Amygdala (tissue), 56 donors: ENCODE data around the gene CDK5R2.
A peak's percentile ranks its signal among the peaks of the same experiment; 100 is the strongest.

ENCODE experiments used
- DNase-seq, 56 donors: peaks; one replicate each; lab custom pipeline; 2025; lab: John Stamatoyannopoulos, UW

The CDK5R2 gene

DNA sequence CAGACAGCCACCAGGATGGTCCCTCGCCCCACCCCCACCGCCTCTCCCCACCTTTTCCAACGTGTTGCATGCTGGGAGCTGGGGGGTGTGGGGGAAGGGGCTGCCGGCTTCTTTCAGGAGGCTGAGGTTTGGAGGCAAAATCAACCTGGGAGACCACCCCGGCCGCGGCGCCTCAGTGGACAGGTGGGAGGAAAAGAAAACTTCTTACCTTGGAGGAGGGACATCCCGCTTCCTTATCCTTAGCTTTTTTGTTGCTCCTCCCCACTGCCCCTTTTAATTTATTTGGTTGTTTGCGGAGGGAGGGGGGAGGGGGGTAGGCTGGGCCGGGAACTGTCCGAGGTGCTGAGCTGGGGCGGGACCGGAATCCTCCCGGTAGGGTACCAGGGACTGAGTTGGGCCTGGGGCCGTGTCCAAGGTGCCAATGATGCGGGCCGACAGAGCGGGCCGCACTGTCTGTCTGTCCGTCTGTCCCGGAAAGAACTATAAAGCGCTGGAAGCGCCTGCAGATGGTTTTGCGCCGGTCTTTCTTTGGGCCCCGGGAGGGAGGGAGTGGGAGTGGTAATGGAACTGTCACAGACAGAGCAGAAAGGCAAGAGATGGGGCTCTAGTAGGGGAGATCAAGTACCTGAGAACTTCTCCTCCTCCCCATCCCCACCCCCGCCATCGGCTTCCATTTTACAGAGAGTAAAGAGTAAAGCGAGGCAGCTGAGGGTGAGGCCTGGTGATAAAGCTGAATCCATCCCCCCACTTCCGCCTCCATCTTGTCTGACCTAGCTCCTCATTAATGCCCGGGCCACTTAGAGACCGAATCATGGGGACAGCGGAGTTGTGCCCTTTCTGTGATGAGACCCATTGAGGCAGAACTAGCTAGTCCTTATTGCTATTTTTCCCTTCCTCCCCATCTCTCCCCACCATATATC lies 2.4 kb downstream of the CDK5R2 start:
- no peak for DNase-seq

DNA sequence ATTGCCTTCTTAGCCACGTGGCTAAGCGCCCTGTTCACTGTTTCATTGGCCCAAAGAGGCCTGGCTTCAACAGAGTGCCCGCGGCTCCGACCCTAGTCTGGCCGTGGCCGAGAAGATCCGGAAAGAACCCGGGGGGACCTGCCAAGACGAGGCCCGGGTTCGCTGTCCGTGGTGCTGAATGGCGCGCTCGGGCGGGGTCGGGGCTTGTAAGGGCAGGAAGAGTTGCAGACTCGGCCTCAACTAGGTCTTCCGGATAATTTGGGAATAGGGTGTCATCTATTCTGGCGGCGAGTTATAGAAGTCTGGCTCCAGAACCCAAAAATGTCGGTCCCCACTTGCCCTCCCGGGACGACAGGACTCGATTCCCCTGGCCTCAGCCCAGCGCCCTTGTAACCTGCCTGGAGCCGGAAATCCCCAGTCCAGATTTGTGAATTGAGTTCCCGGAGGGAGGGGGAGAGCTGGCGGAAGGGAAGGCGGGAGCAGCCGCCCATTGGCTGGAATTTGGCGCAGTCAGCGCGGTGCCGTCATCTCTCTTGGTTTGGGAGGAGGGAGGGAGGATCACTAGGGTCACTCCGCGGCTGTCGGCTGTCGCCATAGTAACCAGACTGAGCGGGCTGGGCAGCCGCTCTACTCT lies 3.5 kb downstream of the CDK5R2 start:
- DNase-seq: peak in 43 of 56 donors; percentile 12 to 79 (median 52)

DNA sequence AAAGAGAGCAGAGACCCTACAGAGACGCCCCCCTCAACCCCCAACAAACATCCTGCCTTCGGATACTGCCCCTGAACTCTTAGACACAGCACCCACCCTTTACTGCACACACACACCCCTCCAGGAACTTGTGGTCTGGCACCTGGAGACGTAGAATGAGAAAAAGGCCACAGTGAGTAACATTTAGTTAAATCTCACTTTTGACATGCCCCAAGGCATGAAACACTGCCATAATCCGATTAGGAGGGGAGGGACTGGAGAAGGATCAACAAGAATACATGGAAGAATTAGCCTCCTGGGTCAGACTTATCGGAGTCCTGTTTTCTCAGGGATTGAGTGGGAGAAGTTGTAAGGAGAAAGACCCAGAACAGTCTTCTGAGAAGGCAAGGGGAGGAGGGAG lies 4.1 kb downstream of the CDK5R2 start:
- no peak for DNase-seq

DNA sequence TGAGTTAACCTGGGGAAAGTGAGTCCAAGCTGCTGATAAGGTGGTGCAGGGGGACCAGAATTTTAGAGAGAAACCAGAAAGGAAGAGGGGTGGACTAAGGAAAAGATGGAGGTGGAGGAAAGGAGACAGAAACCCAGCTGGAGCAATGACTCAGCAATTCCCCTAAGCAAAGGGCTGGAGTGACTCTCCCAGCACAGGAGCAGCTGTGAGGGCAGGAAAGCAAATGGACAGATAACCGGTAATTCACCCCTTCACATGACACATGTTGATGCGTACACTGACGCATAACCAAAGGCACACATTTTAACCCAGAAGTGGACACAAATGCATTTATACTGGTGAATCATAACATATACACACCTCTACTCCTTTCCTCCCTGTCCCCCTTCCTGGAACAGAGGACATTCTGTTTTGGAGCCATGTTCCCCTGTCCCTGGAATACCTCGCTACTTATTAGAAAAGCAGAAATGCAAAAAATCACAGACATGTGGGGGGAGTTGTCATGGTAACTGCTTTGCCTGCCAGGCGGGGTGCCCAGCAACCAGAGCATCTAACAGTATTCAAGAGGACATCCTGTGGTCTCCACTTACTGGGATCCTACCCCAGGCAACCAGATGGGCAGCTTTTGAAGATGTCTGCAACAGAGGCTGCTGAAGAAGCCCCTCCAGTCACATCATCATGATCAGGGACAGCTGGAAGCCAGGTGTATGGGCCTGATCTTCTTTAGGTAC lies 4.7 kb downstream of the CDK5R2 start:
- peak in 8 of 56 donors; percentile 5 to 48 (median 26) for DNase-seq

DNA sequence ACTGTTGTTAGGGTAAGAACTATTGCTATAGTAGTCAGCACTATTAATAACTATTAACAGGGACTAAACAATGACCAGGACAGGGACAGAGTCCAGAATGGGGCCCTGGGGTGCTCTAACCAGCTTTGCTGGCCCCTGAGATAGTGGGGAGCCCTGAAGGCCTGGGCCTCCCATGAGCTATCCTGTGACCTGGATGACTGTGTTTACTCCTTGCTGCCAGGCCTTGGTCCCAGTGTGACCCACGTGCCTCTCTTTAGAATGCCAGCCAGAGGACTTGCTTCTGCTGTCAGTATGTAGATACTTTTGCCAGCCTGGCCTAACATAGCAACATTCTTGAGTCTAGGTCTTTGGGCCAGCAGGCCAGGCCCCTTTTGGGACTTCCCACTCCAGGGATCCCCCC lies 11.4 kb downstream of the CDK5R2 start:
- no peak for DNase-seq

DNA sequence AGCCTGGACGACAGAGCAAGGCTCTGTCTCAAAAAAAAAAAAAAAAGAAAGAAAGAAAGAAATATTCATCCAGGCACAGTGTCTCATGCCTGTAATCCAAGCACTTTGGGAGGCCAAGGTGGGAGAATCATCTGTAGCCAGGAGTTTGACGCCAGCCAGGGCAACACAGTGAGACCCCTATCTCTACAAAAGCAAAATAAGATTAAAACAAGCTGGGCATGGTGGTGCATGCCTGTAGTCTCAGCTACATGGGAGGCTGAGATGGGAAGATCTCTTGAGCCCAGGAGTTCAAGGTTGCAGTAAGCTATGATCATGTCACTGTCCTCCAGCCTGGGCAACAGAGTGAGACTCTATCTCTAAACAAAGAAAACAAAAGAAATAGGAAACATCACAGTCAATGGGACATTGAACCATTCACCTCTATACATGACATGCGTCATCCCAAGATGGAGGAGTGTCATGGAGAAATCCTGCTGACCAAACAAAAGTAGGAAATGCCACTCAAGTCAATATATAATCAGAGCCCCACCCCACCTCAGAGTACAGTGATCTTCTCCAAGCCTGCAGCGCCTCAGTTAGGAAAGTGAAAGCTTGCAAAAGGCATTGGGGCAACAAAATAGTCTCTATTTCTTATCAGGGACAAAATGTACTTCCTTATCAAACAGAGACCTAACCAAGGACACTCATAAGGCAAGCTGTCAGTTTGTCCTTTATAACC lies 15.8 kb downstream of the CDK5R2 start:
- no peak for DNase-seq

DNA sequence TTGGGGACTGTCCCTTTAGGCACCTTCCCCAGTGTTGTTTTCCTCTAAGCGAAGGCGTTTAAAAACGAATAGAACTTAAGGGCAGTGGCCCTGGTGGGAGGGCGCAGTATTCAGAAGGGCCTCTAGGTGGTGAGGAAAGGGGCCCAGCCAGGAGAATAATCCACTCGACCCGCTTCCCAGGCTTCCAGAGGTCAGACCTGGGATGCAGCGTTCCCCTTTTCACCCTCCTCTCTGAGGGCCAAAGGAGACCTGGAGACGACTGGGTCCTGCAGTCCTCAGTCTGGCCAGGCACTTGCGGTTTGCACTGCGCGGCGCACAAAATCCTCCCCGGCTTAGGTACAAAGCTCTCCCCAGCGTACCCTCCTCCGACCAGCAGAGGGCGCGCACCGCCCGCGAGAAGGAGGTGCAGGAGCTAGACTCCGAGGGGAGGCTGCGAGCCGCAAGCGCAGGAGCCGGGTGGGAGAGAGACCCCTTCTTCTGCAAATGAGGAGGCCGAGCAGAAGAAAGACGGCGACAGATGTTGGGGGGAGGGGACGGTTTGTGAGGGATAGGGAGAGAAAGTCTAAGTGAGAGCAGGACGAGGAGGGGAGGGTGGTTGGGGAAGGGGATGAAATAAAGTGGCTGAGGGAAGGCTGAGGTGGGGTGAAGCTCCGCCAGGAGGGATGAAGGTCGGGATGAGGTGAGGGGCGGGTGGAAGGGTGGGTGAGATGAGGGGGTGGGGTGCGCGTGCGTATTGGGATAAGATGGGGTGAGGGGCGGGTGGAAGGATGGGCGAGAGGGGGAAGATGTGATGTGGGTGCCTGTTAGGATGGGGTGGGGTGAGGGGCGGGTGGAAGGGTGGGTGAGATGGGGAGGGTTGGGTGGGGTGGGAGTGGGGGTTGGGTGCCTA lies 20.6 kb downstream of the CDK5R2 start:
- peak in 47 of 56 donors; percentile 9 to 82 (median 46) for DNase-seq

DNA sequence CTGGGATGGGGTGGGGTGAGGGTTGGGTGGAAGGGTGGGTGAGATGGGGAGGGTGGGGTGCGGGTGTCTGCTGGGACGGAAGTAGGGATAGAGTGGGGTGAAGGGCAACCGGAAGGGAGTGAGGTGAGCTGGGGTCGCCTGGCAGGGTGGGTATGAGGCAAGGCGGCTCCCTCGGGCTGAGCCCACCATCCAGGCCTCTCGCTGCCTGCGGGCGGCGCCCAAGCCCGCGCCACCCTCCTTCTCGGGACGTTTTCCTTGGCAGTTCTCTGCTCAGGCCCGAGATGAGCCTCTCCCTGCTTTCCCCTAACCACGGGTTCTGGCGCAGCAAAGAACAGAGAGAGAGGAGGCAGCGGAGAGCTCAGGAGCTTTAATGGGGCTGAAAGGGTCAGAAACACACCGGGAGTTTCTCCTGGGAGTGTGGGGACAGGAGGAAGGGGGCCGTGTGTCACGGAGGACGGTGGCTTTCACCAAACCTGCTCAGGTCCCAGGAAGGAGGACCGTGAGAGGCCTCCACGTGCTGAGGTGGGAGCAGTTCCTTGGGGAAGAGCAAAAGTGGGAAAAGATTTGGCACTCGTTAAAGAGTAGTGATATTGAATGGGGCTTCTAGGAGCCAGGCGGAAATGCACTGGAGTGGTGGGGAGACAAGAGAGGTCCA lies 21.4 kb downstream of the CDK5R2 start:
- DNase-seq: no peak

DNA sequence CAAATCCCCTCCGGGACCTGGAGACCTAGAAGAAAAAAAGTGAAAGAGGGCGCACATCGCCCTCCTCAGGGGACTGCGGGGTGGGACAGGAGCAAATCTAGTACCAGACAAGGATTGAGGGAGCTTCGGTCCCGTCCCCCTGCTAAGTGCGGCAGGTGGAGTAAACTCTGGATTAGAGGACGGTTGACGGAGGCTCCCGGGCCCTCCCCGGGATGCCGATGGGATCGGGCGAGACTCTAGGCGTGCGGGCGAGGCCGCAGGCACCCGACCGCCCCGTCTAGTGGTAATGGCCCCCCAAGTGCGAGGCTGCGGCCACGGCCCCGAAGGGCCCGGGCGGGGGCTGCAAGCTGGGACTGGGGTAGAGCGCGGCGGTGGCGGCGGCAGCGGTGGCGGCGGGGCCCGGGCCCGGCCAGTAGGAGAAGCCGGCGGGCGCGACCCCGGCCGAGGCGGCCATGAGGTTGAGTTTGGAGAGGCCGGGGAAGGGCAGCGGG lies 22.0 kb downstream of the CDK5R2 start:
- DNase-seq: no peak

DNA sequence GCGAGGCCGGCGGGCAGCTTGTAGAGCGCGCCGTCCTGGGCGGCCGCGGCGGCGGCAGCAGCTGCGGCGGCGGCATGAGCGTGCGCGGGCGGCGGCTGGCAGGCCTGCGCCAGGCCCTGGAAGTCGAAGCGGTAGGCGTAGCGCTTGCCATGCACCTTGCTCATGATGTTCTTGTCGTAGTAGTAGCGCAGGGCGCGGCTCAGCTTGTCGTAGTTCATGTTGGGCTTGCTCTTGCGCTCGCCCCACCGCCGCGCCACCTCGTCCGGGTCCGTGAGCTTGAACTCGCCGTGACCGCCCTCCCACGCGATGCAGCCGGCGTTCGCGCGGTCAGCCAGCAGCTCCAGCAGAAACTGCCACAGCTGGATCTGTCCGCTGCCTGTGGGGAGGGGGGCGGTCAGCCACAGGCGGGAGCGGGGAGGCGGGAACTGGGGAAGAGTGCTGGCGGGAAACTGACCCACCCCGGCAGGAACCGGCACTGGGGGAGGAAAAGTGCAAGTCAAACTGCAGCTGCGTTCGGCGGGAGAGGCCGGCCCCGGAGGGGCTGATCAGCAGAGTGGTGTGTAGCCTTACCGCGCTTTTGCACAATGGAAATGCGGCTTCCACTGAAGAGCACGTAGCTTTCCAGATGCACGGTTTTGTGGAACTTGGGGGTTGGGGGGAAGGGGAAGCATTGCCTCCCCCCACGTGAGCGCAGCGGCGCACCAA lies 22.6 kb downstream of the CDK5R2 start:
- no peak for DNase-seq

DNA sequence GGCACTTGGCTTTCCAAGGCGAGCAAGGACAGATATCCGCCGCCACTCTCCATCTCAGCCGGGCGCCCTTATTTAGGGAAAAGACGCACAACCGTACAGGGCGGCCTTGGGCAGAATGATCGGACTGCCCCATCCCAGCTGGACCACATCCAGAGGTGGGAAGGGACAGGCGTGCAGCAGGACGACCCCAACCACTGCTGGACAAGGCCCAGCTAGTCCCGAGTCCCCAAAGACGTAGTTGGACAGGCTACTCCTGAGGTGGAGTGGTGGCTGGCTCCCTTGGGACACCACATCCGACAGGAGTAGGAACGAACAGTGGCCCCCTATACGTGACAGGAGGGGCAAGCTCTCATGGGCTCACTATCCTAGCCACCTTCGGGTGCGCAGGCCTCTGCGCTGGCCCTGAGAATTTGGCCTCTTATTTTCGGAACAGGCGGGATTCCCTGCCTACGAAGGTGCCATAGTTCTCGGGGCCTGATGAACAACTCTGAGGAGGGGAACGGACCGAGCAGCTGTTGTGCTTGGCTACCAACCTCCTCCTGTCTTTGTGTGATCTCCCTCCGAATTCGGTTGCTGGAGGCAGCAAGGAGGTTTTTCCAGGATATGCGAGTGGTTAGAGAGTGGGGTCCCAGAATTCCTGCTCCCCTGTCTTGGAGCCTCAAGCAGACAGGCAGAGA lies 23.3 kb downstream of the CDK5R2 start:
- no peak for DNase-seq

DNA sequence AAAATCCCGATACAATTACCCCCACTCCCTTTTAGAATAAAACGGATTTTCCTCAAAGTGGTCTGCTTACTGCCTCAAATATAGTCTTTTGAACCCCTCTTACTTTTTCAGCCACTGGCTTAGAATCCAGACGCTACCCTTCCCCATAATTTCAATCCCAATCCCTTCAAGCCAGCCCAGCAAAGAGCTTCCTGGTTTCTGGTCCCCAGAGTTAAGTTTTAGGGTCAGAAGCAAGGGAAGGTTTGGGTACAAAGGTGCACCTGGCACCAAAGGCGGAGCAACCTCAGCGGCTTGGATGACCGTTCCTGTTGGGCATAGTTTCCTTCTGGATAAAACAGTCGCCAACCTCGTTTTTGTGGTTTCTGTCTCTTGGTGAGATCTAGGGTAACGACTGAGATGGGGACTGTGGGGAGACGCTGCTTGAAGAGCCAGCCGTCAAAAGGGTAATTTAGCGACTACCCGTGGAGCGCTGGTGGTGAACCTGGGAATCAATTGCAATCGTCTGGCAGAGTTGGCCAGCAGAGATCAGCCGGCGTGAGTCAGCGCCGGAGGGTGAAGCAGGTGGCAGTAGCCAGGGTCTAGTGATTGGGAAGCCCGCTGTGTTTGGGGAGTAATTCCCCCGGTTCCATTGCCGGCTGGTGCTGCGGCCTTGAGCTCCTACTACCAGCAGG lies 23.9 kb downstream of the CDK5R2 start:
- no peak for DNase-seq

DNA sequence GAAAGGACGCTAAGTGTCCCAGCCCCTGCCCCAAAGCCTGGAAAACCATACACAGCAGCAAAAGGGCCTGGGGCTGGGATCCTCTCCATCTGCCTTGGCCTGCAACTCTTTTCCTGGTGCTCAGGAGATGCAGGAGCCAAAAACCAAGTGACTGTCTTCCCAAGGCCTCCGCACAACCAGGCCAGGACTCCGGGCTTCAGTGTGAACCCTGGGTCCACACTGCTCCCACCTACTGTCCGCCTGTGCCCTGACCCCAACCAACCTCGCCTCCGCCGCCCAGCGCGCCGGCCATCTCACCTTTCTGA lies 24.4 kb downstream of the CDK5R2 start:
- DNase-seq: no peak

DNA sequence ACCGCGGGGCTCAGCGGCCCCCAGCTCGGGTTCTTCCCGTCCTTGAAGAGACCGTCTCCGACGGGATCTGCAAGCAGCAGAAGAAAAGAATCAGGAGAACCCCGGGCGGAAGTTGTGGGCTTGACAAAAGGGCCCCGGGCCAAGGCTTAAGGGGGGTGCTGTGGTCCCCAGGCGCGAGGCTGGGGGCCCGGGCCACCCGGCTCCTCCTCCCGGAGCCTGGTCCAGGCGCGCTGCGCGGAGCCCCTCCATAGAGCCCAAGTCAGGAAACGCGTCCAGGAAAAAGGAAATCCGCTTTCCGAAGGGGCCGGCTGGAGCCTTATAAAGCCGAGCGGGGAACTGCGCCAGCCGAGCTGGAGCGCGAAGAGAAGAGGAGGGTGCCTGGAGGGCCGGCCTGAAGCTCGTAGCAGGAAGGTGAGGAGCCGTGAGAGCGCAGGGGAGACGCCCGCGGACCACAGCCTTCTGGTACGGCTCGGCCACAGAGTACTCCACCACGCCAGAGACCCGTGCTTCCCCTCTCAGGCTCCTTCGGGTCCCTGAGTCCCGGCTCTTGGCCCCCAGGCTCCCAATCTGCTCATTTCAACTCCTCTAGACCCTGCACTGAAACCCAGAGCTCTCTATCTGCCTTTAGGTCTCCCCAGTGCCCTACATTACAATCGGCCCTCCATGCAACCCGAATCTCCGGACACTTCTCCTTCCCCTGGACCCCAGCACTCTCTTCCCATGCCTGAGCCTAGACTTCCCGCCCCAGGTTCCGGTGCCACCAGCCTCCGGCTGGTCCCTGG lies 25.0 kb downstream of the CDK5R2 start:
- DNase-seq: no peak

DNA sequence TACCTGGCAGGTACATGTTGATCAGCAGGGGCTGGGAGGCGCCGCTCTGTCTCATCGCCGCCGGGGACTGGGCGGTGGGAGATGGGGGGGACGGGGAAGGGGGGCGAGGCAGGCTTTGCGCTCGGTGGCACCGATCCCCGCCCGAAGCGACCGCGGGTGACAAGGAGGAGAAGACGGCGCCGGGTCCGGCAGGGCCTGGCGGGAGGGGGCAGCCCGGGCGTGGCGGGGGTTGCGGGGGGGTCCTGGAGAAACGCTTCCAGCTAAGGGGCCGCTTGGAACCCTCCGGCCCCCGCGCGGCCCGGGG lies 25.5 kb downstream of the CDK5R2 start, which contains the start of gene FEV:
Gene FEV (minus strand): TSS at position 164 of the 304 bp plus-strand sequence. CDS start 109 bp downstream, at position 55.
- no peak for DNase-seq

DNA sequence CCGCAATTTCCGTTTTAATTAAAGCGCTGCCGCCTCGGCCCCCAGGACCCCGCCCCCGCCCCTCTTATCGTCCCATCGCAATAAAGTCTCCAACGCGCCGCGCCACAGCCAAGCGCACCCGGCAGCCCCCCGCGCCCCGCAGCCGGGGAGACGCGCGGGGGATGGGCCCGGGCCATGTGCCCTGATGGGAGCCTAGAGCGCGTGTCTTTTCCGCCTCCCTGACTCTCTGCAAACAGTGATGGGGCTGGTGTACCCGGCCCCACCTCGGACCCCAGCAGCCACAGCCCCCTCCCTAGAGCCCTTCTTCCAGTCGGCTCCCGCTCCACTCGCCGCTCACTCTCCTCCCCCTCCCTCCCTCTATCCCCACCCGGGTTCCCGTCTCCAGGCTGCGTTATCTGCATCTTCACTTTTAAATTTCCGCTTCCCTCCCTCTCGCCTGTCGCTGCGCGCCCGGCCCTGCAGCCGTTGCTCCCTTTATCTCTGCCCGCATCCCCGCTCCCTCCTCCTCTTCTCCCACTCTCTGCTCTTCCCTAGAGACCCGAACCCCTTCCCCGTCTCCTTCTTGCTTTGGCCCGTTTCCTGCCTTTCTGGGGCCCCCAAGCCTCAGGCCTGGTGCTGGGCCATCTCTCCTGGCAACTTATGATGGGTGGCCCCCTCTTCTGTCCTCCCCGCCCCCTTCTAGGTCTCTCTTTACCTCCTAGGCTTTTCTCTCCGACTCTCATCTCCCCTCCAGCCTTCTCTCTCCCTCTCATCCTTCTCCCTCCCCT lies 26.0 kb downstream of the CDK5R2 start:
- no peak for DNase-seq
